ENCODE results near the gene KIF26B.

- TF ChIP-seq CTCF (IDR thresholded peaks at IDR 0.05; ENCODE audit: low read depth, low read length) (no peak), MAX (IDR thresholded peaks at IDR 0.05; ENCODE audit: low read depth, low read length) (no peak)
Observed at GRCh38 chr1:245588116-245588639, 433.4 kb downstream of the KIF26B start.

All from NB4 (cell line).